ENCODE results near the gene AMOTL2.

The AMOTL2 gene

GRCh38 chr3:134333522-134334181 is 40.6 kb downstream of the AMOTL2 start:
- no peak for DNase-seq (ENCODE audit: low read depth)

GRCh38 chr3:134332344-134332743 is 41.9 kb downstream of the AMOTL2 start:
- no peak for DNase-seq (ENCODE audit: low read depth)

- no peak for DNase-seq (ENCODE audit: low read depth)
Observed at GRCh38 chr3:134331811-134332199, 42.4 kb downstream of the AMOTL2 start.

GRCh38 chr3:134330883-134331810 is 43.1 kb downstream of the AMOTL2 start:
- no peak for DNase-seq (ENCODE audit: low read depth)

GRCh38 chr3:134328846-134329245 is 45.4 kb downstream of the AMOTL2 start:
- DNase-seq (ENCODE audit: low read depth): no peak

GRCh38 chr3:134328147-134328591 is 46.1 kb downstream of the AMOTL2 start:
- no peak for DNase-seq (ENCODE audit: low read depth)

- no peak for DNase-seq (ENCODE audit: low read depth)
Observed at GRCh38 chr3:134327594-134327975, 46.7 kb downstream of the AMOTL2 start.

GRCh38 chr3:134326760-134327593 is 47.3 kb downstream of the AMOTL2 start:
- DNase-seq (ENCODE audit: low read depth): no peak

- DNase-seq (ENCODE audit: low read depth): no peak
Observed at GRCh38 chr3:134326126-134326525, 48.1 kb downstream of the AMOTL2 start.

GRCh38 chr3:134325706-134326105 is 48.5 kb downstream of the AMOTL2 start:
- no peak for DNase-seq (ENCODE audit: low read depth)

GRCh38 chr3:134325061-134325705 is 49.1 kb downstream of the AMOTL2 start:
- DNase-seq (ENCODE audit: low read depth): no peak

- DNase-seq (ENCODE audit: low read depth): no peak
Observed at GRCh38 chr3:134323966-134324962, 50.0 kb downstream of the AMOTL2 start.

GRCh38 chr3:134322286-134322685 is 52.0 kb downstream of the AMOTL2 start:
- no peak for DNase-seq (ENCODE audit: low read depth)

GRCh38 chr3:134320749-134321148 is 53.5 kb downstream of the AMOTL2 start:
- DNase-seq (ENCODE audit: low read depth): no peak

- DNase-seq (ENCODE audit: low read depth): no peak
Observed at GRCh38 chr3:134319931-134320330, 54.3 kb downstream of the AMOTL2 start.

- DNase-seq (ENCODE audit: low read depth): no peak
Observed at GRCh38 chr3:134318166-134318565, 56.1 kb downstream of the AMOTL2 start.

- no peak for DNase-seq (ENCODE audit: low read depth)
Observed at GRCh38 chr3:134317106-134317947, 56.9 kb downstream of the AMOTL2 start.

GRCh38 chr3:134315286-134316106 is 58.8 kb downstream of the AMOTL2 start:
- DNase-seq (ENCODE audit: low read depth): no peak
